Measurements from ENCODE around the gene MRPL27.

Gene MRPL27

DNA sequence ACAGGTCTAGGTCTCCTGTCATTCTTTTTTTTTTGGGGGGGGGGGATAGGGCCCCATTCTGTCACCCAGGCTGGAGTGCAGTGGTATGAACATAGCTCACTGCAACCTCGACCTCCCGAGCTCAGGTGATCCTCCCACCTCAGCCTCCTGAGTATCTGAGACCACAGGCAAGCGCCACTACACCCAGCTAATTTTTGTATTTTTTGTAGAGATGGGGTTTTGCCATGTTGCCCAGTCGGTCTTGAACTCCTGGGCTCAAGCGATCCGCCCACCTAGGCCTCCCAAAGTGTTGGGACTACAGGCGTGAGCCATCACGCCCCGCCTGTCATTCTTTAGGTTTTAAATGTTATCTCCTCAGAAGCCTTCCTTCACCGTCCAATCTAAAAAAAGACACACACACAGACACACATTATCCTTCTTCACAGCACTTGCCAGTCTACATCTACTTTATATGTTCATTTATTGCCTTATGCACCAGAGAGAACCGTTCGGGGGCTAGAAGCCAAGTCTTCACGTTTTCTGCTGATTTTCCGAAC is 694 bp downstream of the MRPL27 start:
- TF ChIP-seq CTCF (conservative IDR thresholded peaks at IDR 0.05; ENCODE audit: low read depth, low read length) = no peak
- H3K4me3 ChIP-seq (ENCODE audit: low read length) = peak overlapping the region; percentile 99
- no peak for DNase-seq (ENCODE audit: low read depth)

DNA sequence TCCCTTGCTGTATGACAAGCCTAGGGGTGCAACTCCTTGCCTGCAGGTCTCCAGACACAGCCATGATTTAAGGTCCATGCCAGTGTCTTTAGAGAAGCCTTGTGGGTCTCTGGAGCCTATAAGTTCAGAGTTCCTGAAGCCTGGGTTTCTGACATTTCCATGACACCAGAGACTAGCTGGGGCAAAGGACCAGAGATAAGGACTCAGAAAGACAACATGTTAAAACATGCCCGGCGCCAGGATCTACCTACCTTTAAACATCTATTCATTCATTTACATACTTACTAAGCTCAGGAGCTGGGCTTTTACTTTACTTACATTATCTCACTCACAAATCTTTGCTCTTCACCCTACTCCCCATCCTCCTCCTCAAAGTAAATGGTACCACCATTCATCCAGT is 1.5 kb downstream of the MRPL27 start:
- peak overlapping the region; percentile 99 for H3K4me3 ChIP-seq (ENCODE audit: low read length)
- TF ChIP-seq CTCF (conservative IDR thresholded peaks at IDR 0.05; ENCODE audit: low read depth, low read length) = no peak
- DNase-seq (ENCODE audit: low read depth) = no peak

- no peak for TF ChIP-seq CTCF (conservative IDR thresholded peaks at IDR 0.05; ENCODE audit: low read depth, low read length)
- no peak overlapping the region for H3K4me3 ChIP-seq (ENCODE audit: low read length)
- no peak for DNase-seq (ENCODE audit: low read depth)
Measured at GRCh38 chr17:50370052-50370451, 2.9 kb downstream of the MRPL27 start.

DNA sequence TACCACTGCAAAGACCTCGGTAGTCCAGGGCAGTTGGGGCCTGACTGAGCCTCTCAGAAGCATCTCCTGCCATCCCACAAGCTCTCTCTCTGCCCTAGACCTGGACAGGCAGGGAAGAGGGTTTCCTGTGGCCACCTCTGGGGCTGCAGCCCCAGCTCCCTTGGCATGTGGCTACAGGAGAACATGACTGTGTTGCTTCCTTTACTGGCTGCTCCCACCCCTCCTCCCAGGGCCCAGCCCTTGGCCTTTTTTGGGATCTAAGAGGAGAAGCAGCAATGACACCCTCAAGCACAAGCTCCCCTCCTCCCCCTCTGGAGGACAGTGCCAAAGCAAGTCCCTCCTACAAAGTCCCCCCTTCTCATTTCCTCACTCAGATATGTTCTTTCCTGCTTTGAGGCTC is 5.6 kb downstream of the MRPL27 start:
- no peak for DNase-seq (ENCODE audit: low read depth)
- no peak for TF ChIP-seq CTCF (conservative IDR thresholded peaks at IDR 0.05; ENCODE audit: low read depth, low read length)
- H3K4me3 ChIP-seq (ENCODE audit: low read length) = no peak overlapping the region

GRCh38 chr17:50365649-50366393 is 7.2 kb downstream of the MRPL27 start:
- H3K4me3 ChIP-seq (ENCODE audit: low read length) = no peak overlapping the region
- no peak for TF ChIP-seq CTCF (conservative IDR thresholded peaks at IDR 0.05; ENCODE audit: low read depth, low read length)

GRCh38 chr17:50365165-50365564 is 7.8 kb downstream of the MRPL27 start:
- TF ChIP-seq CTCF (conservative IDR thresholded peaks at IDR 0.05; ENCODE audit: low read depth, low read length) = no peak
- no peak for DNase-seq (ENCODE audit: low read depth)
- H3K4me3 ChIP-seq (ENCODE audit: low read length) = no peak overlapping the region

More at GRCh38 chr17:50365649-50366393, 7.2 kb downstream of the MRPL27 start:
- no peak for DNase-seq (ENCODE audit: low read depth)

DNA sequence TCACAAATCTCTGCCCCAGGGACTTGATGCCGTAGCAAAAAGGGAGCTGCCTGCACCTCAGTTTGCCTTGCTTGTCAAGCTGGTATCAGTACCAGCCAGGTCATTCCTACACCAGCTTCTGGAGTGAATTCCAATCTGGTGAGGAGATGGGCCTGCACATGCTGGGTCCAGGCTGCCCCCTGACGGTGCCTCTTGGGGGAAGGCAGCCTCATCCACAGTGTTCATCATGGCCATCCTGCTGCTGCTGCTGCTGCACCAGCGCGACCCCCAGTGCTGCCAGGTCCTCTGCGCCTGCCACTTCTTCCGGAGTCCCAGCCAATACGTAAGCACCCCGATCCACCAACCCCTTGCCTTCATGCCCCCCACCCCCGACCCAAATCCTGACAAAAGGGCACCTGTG is 8.3 kb downstream of the MRPL27 start:
- DNase-seq (ENCODE audit: low read depth) = no peak
- H3K4me3 ChIP-seq (ENCODE audit: low read length) = no peak overlapping the region
- peak; percentile 26 for TF ChIP-seq CTCF (conservative IDR thresholded peaks at IDR 0.05; ENCODE audit: low read depth, low read length)

Measured in retinal pigment epithelial cell (primary cell).